Activated CD4-positive, CD25-positive, alpha-beta regulatory T cell treated with anti-CD3 and anti-CD28 coated beads, Interleukin-2, amount 50 U/mL, for 16 hours (primary cell): ENCODE data around the gene RYR3.

Experiments used
- DNase-seq: peaks from one replicate; pipeline ENCODE4 v3.0.0-alpha.2; 2020; ENCODE audit warnings: low read depth, low spot score

RYR3 gene

GRCh38 chr15:33872416-33873106 is 561.8 kb downstream of the RYR3 start:
- DNase-seq = no peak

DNA sequence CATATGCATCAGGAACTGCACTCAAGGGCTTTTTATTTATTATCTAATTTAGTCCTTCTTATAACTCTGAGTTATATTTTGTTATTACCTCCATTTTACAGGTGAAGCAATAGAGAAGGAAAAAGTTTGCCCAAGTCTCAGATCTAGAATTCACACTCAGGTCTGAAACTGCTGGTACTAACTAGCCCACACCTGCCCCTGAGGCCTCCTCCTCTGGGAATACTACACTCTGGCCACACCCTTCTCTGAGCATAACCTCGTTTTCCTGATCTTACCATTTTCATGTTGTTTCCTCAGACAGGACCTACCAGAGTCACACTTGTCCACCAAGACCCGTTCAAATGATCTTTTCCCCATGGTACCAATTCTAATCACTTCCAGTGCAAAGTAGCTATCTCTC is 563.4 kb downstream of the RYR3 start:
- no peak for DNase-seq

- no peak for DNase-seq
Measured at GRCh38 chr15:33882921-33883320, 572.2 kb downstream of the RYR3 start.

DNA sequence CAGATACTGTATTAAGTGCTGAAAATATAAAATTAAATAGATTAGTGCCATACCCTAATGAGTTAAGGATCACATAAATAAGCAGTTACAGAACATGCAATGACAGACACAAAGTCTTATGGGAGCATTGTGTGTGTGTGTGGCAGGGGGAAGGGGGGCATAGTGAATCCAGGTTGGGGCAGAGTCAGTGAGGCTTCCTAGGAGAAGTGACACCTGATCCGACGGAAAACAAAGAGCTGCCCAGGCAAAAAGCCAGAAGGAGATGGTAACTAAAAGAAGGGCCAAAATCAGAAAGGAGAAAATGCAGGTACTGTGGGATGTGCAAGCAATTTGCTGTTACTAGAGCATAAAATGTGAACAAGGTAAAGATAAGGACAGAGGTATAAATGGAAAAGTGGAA is 577.4 kb downstream of the RYR3 start:
- DNase-seq = no peak

DNA sequence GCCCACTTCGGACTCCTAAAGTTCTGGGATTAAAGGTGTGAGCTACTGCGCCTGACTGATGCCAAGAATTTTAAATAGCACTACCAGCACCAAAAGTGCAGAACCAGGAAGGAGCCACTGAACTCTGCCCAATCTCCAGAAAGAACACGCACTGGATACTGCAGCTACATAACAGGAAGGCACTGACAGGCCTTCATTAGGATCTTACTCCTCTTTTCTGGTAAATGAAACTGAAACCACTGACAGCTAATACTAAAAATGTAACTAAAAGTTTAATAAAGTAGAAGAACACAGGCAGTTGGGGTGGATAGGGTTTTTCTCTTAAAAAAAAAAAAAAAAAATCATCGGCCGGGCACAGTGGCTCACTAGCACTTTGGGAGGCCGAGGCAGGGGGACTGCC is 583.4 kb downstream of the RYR3 start:
- DNase-seq = no peak

- DNase-seq = no peak
Measured at GRCh38 chr15:33902043-33902442, 591.3 kb downstream of the RYR3 start.

- DNase-seq = no peak
Measured at GRCh38 chr15:33903661-33904060, 592.9 kb downstream of the RYR3 start.

DNA sequence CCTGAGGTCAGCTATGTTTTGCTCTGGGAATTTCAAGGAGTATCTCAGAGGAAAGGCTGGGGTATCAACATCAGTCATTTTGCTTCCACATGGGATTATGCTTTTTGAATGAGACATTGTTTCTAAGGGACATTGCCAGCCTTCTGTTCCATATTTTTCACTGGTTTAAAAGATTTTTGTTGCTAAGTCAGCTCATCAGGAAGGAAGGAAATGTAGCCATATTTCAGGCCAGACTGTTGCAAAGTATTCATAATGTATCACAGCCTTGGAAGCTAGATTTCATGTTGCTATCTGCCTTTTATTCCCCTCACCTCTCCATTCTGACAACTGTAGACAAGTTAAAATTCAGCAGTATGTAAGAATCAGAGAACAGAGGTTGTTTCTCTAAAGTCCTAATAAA is 596.6 kb downstream of the RYR3 start:
- DNase-seq = no peak

GRCh38 chr15:33908406-33908805 is 597.6 kb downstream of the RYR3 start:
- no peak for DNase-seq

GRCh38 chr15:33910741-33911140 is 600.0 kb downstream of the RYR3 start:
- no peak for DNase-seq

GRCh38 chr15:33912326-33912725 is 601.6 kb downstream of the RYR3 start:
- no peak for DNase-seq

DNA sequence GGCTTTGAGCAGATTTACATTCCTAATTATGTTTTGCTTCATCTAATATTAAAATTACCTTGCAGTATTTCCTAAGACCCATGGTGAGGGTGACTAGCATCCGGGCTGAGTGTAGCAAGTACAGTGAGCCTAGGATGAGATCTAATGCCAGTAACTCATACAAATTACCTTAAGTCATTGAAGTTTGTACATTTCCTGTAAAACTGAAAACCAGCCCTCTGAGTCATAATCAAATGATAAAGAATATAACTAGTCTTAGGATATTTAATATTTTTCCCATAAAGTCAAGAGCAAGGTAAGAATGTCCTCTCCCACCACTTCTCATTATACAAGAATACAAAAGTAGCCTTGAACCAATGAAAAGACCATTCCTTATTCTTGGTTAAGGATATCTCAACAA is 602.7 kb downstream of the RYR3 start:
- no peak for DNase-seq
